ENCODE results near the gene CTDSPL2. TPM values are rescaled to one million over a fixed set of nuclear protein-coding genes. Genes with fewer than 3 reads are reported as not detected.

Gene CTDSPL2
- total RNA-seq, 4 donors from 2014 or later = 47.4 to 72.4 (median 54.3) TPM

DNA sequence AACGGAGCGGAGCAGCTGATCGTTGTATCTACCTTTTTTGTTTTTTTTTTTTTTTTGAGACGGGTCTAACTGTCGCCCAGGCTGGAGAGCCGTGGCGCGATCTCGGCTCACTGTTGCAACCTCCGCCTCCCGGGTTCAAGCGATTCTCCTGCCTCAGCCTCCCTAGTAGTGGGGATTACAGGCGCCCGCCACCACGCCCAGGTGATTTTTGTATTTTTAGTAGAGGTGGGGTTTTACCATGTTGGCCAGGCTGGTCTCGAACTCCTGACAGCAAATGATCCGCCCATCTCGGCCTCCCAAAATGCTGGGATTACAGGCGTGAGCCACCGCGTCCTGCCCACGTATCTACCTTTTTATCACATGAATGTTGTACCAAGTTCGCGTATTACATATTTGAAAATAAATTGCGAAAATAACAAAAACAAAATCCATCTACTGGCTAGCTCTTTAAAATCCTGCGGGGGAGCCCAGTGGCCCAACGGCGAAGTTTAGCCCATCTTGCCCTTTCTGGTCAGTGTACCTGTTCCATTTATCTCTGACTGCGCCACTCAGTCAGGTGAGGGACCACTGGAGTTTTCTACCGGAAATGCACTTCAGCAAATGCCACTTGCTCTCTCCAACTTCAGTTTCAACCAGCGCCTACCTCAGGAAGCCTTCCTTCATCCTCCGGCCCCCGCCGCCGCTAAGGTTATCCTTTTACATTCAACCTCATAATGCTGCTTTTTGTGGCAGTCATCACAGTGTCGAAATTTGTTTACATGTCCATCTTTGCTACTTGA lies 108.3 kb downstream of the CTDSPL2 start:
- TF ChIP-seq, protein P1, sequence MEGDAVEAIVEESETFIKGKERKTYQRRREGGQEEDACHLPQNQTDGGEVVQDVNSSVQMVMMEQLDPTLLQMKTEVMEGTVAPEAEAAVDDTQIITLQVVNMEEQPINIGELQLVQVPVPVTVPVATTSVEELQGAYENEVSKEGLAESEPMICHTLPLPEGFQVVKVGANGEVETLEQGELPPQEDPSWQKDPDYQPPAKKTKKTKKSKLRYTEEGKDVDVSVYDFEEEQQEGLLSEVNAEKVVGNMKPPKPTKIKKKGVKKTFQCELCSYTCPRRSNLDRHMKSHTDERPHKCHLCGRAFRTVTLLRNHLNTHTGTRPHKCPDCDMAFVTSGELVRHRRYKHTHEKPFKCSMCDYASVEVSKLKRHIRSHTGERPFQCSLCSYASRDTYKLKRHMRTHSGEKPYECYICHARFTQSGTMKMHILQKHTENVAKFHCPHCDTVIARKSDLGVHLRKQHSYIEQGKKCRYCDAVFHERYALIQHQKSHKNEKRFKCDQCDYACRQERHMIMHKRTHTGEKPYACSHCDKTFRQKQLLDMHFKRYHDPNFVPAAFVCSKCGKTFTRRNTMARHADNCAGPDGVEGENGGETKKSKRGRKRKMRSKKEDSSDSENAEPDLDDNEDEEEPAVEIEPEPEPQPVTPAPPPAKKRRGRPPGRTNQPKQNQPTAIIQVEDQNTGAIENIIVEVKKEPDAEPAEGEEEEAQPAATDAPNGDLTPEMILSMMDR (IDR thresholded peaks at IDR 0.05; ENCODE audit: low read depth) = no peak

DNA sequence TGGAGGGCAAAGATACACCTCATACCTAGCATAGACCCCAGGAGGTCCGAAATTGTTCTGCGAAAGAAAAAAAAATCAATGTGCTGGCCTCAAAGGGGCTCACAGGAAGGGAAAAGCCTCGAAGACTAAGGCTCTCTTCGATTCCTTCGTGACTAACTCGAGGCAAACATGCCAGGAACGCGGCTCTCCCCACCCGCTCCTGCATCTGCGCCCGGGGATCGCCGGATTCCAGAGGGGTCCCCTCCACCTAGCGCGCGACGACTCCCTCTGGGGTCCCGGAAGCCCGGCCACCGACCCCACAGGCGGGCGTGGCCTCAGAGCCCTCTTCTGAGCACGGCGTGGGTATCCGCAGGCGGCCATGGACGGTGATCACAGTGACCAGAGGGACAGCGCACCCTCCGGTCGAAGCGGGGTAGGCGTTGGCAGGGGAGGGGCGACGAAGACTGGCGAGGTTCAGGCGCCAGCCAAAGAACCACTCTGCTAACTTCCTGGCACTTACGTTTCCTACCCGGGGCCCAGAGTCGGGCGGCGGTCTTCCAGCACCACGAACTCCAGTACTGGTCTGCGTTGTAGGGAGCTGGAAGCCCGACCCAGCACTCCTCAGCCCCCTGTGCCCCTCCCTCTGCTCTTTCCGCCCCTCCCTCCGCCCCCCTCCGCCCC lies 109.0 kb downstream of the CTDSPL2 start:
- TF ChIP-seq, protein P1 (IDR thresholded peaks at IDR 0.05; ENCODE audit: low read depth) = no peak

DNA sequence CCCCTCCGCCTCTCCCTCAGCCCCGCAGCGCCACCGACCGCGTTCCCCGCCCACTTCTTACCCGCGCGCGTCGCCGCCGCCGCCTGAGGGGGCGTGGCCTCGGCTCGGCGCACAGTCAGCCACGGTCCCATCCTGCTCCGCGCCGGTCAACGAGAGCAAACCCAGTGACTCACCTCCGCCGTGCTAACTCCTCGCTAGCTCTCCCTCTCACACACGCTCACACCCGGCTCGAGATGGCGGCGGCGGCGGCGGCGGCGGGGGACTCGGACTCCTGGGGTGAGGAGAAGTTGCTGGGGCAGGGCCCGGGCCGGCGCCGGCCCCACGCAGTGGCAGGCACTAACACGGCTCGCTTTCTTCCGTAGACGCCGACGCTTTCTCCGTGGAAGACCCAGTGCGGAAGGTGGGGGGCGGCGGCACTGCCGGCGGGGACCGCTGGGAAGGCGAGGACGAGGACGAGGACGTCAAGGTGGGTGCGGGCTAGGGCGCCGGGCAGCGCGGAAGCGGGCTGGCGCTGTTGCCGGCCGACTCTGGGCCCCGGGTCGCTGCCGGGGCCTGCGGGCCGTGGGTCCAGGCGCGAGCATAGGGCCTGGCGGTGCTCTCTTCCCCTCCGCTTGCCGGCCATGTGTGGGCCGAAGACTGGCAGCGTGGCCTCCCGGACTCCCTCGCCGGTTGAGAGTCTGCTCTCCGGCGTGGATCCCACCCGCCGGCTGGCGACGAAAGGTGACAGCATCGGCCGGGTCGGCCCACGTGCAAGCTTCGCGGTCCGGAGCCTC lies 109.7 kb downstream of the CTDSPL2 start, which contains the start of gene EIF3J:
Gene EIF3J, plus strand, starts transcription at position 186 of the 773 bp plus-strand sequence. Its CDS starts 48 bp downstream, at position 234.
- TF ChIP-seq, protein P1 (IDR thresholded peaks at IDR 0.05; ENCODE audit: low read depth) = no peak

DNA sequence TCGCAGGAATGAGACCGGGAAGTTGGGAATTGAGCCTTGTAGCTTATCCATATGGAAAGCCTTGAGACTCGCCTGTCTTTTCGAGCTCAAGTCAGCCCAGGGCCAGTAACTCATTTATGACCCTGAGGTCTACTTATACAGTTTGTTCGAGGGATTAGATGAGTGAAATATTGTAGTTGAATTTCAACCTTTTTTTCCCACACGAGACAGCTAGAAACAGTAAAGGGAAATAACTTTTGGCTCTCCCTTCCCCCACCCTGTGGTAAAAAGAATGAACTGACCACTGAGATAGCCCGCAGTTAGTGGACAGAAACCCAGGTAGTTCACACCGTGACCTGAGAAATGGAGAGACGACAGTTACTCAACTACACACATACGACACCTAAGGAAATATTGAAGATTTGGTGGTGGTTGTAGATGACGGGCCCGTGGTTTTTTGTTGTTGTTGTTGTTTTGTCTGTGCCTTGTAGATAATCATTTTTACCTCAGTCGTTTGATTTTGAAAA lies 110.4 kb downstream of the CTDSPL2 start:
- TF ChIP-seq, protein P1 (IDR thresholded peaks at IDR 0.05; ENCODE audit: low read depth) = no peak

DNA sequence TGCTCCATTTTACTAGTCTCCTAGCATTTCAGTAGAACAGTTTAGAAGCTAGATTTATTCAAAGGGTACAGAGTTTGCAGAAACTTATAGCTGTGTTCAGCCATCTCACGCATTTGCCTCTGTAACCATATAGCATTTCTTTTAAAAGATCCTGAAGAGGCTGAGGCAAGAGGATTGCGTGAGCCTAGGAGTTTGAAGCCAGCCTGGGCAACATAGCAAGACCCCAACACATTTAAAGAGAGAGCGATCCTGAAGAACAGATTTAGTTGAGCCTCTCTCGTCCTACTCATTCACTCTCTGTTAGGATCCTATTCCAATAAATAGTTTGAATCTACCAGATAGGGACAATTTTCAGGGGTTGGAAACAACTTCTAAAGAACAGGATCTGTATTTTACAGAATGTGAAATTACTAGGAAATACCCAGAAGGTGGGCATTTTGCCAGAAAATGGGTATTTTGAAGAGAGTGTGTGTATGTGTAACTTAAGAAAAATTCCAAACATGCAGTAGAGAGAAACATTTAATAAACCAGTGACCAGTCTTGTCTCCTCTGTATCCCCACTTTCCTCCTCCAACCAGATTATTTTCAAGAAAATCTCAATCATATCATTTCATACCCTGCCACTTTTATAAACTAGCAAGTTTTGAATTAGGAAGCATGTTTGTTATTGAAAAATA lies 114.0 kb downstream of the CTDSPL2 start:
- TF ChIP-seq, protein P1 (IDR thresholded peaks at IDR 0.05; ENCODE audit: low read depth) = no peak

DNA sequence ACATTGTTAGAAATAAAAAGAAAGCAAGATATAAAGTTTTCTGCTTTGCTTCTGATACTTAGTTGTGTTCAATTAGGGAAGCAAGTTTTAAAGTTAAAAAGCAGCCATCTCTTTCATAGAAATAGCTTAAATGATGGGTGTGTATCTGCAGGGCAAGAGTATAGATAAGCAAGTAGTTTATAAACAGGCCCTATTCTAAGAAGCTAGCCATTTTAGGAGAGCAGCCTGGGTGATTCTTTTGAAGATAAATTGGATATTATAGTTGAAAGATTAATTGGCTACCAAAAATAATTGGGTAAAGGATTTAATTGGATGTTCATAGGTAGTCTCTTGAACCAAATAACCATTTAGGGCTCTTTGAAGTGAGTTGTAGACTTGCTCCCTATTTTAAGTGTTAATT lies 115.2 kb downstream of the CTDSPL2 start:
- TF ChIP-seq, protein P1 (IDR thresholded peaks at IDR 0.05; ENCODE audit: low read depth) = no peak
